ENCODE data around the gene CCHCR1. TPM values are rescaled to one million over a fixed set of nuclear protein-coding genes. Genes with fewer than 3 reads are reported as not detected.
A peak's percentile ranks its signal among the peaks of the same experiment; 100 is the strongest.
"Not testable (repeated sequence)": the region's sequence is repeated elsewhere in the genome, so short reads cannot be mapped to it uniquely, and the experiment has no call there.

The CCHCR1 gene
- total RNA-seq, 4 donors from 2014 or later, result 10.7 to 33.4 (median 16.5) TPM

GRCh38 chr6:31193206-31193605, 35.6 kb upstream of the CCHCR1 start:
- peaks cover 4% of the 10 kb centered on the region for H3K4me1 ChIP-seq
- 67% methylated on average over 8 of the region's 8 CpGs for WGBS
- no peak overlapping the region for H3K27ac ChIP-seq
- no peaks in the 10 kb centered on the region for H3K9me3 ChIP-seq
- TF ChIP-seq POLR2AphosphoS5 (IDR thresholded peaks at IDR 0.05) (no peak), POLR2A (IDR thresholded peaks at IDR 0.05) (no peak), EP300 (IDR thresholded peaks at IDR 0.05) (no peak), CTCF (IDR thresholded peaks at IDR 0.05) (no peak)
- no peaks in the 10 kb centered on the region for H3K36me3 ChIP-seq
- H3K4me3 ChIP-seq, result no peak overlapping the region
- DNase-seq (ENCODE audit: low spot score in 2 of 2), result no peak
- H3K27me3 ChIP-seq, result no peaks in the 10 kb centered on the region

- H3K4me1 ChIP-seq, H3K9me3 ChIP-seq: not testable (repeated sequence)
- peak; percentile 40 to 56 for TF ChIP-seq CTCF (IDR thresholded peaks at IDR 0.05)
Measured at GRCh38 chr6:31192431-31193105, 35.0 kb upstream of the CCHCR1 start.

GRCh38 chr6:31190488-31190887, 32.9 kb upstream of the CCHCR1 start:
- Histone ChIP-seq H3K27me3 (no peaks in the 10 kb centered on the region), H3K36me3 (no peaks in the 10 kb centered on the region), H3K4me1 (peaks cover 5% of the 10 kb centered on the region), H3K27ac (no peak overlapping the region), H3K4me3 (no peak overlapping the region), H3K9me3 (no peaks in the 10 kb centered on the region)
- TF ChIP-seq POLR2AphosphoS5 (IDR thresholded peaks at IDR 0.05) (no peak), EP300 (IDR thresholded peaks at IDR 0.05) (no peak), CTCF (IDR thresholded peaks at IDR 0.05) (no peak), POLR2A (IDR thresholded peaks at IDR 0.05) (no peak)
- no peak for DNase-seq (ENCODE audit: low spot score in 2 of 2)
- WGBS, result 68% methylated on average over 4 of the region's 4 CpGs

More at GRCh38 chr6:31192431-31193105, 35.0 kb upstream of the CCHCR1 start:
- not testable (repeated sequence) for DNase-seq (ENCODE audit: low spot score in 2 of 2); H3K27me3 ChIP-seq; H3K36me3 ChIP-seq; H3K27ac ChIP-seq; H3K4me3 ChIP-seq
- 64% methylated on average over 10 of the region's 10 CpGs for WGBS

GRCh38 chr6:31189223-31189622, 31.6 kb upstream of the CCHCR1 start:
- not testable (repeated sequence) for H3K27ac ChIP-seq; H3K27me3 ChIP-seq; H3K4me3 ChIP-seq; DNase-seq (ENCODE audit: low spot score in 2 of 2); H3K9me3 ChIP-seq; H3K36me3 ChIP-seq
- H3K4me1 ChIP-seq, result peaks cover 12% of the 10 kb centered on the region
- WGBS, result 94% methylated on average over 3 of the region's 3 CpGs

- 62% methylated on average over 5 of the region's 5 CpGs for WGBS
- Histone ChIP-seq H3K36me3 (no peaks in the 10 kb centered on the region), H3K4me1 (peaks cover 12% of the 10 kb centered on the region), H3K27me3 (no peaks in the 10 kb centered on the region), H3K27ac (no peak overlapping the region), H3K4me3 (no peak overlapping the region), H3K9me3 (no peaks in the 10 kb centered on the region)
- DNase-seq (ENCODE audit: low spot score in 2 of 2), result no peak
- no peak for TF ChIP-seq CTCF (IDR thresholded peaks at IDR 0.05)
- no peak for TF ChIP-seq POLR2AphosphoS5 (IDR thresholded peaks at IDR 0.05)
- no peak for TF ChIP-seq EP300 (IDR thresholded peaks at IDR 0.05)
- TF ChIP-seq POLR2A (IDR thresholded peaks at IDR 0.05), result no peak
Measured at GRCh38 chr6:31187780-31188194, 30.2 kb upstream of the CCHCR1 start.
